NK-92 (cell line): ENCODE data around the gene BTG3.

ENCODE experiments used
- DNase-seq: peaks from one replicate; lab custom pipeline; 2025; ENCODE audit not compliant: unreplicated experiment; lab: John Stamatoyannopoulos, UW

The BTG3 gene

GRCh38 chr21:17585875-17586450 lies 26.7 kb downstream of the BTG3 start:
- no peak for DNase-seq

GRCh38 chr21:17583898-17584297 lies 28.8 kb downstream of the BTG3 start:
- DNase-seq = no peak

- no peak for DNase-seq
Measured at GRCh38 chr21:17580319-17580718, 32.4 kb downstream of the BTG3 start.

GRCh38 chr21:17578876-17579275 lies 33.8 kb downstream of the BTG3 start:
- DNase-seq = no peak

GRCh38 chr21:17578162-17578561 lies 34.5 kb downstream of the BTG3 start:
- no peak for DNase-seq

- DNase-seq = no peak
Measured at GRCh38 chr21:17577701-17578100, 35.0 kb downstream of the BTG3 start.

GRCh38 chr21:17576080-17576835 lies 36.4 kb downstream of the BTG3 start:
- no peak for DNase-seq

GRCh38 chr21:17575076-17575475 lies 37.6 kb downstream of the BTG3 start:
- no peak for DNase-seq

- no peak for DNase-seq
Measured at GRCh38 chr21:17572431-17572830, 40.3 kb downstream of the BTG3 start.

- no peak for DNase-seq
Measured at GRCh38 chr21:17570786-17571185, 41.9 kb downstream of the BTG3 start.

- no peak for DNase-seq
Measured at GRCh38 chr21:17560377-17561025, 52.2 kb downstream of the BTG3 start.

GRCh38 chr21:17554679-17555465 lies 57.8 kb downstream of the BTG3 start:
- no peak for DNase-seq

- DNase-seq = no peak
Measured at GRCh38 chr21:17554120-17554519, 58.6 kb downstream of the BTG3 start.

- DNase-seq = no peak
Measured at GRCh38 chr21:17552410-17552809, 60.3 kb downstream of the BTG3 start.

GRCh38 chr21:17550671-17551308 lies 61.9 kb downstream of the BTG3 start:
- no peak for DNase-seq

GRCh38 chr21:17548262-17548661 lies 64.4 kb downstream of the BTG3 start:
- DNase-seq = no peak

GRCh38 chr21:17545007-17545406 lies 67.7 kb downstream of the BTG3 start:
- no peak for DNase-seq
